KMS-11 (cell line): Measurements from ENCODE around the gene LRATD1.

Experiments
- H2AFZ ChIP-seq: fragments of 200-600 bp; sonication (generic); 2 replicates; pipeline ENCODE4 v1.6.1; 2016; ENCODE audit warnings: antibody characterized with exemption, mixed run types, low read depth
- H3K27ac ChIP-seq: fragments of 200-600 bp; sonication (generic); 2 replicates; pipeline ENCODE4 v1.6.1; 2016; ENCODE audit warnings: mild to moderate bottlenecking, mixed run types
- H3K27me3 ChIP-seq: fragments of 200-600 bp; sonication (generic); 2 replicates; pipeline ENCODE4 v1.6.1; 2017; ENCODE audit warnings: mild to moderate bottlenecking, low read depth, mixed run types, moderate library complexity; ENCODE audit not compliant: insufficient read depth
- H3K36me3 ChIP-seq: fragments of 200-600 bp; sonication (generic); 2 replicates; pipeline ENCODE4 v1.6.1; 2017; ENCODE audit warnings: mild to moderate bottlenecking, mixed run types; ENCODE audit not compliant: insufficient read depth
- H3K4me1 ChIP-seq: fragments of 200-600 bp; sonication (generic); 2 replicates; pipeline ENCODE4 v1.6.1; 2016; ENCODE audit warnings: mild to moderate bottlenecking, low read depth, mixed run types; ENCODE audit not compliant: poor library complexity, severe bottlenecking
- H3K4me2 ChIP-seq: fragments of 200-600 bp; sonication (generic); 2 replicates; pipeline ENCODE4 v1.7.0; 2016; ENCODE audit warnings: mild to moderate bottlenecking, mixed run types
- H3K4me3 ChIP-seq: fragments of 200-600 bp; sonication (generic); IDR thresholded peaks from 2 replicates; pipeline ENCODE4 v1.6.1; 2017; ENCODE audit warnings: low read depth, low read length, mixed read lengths; ENCODE audit not compliant: insufficient read depth
- H3K79me2 ChIP-seq: fragments of 200-600 bp; sonication (generic); 2 replicates; pipeline ENCODE4 v1.6.1; 2016; ENCODE audit warnings: low read depth, mixed run types; ENCODE audit not compliant: insufficient read depth
- H3K9ac ChIP-seq: fragments of 200-600 bp; sonication (generic); 2 replicates; pipeline ENCODE4 v1.6.1; 2016; ENCODE audit warnings: mild to moderate bottlenecking, mixed run types
- H4K20me1 ChIP-seq: fragments of 200-600 bp; sonication (generic); 2 replicates; pipeline ENCODE4 v1.6.1; 2016; ENCODE audit warnings: mild to moderate bottlenecking, mixed run types; ENCODE audit not compliant: insufficient read depth
- CTCF ChIP-seq: fragments of 200-600 bp; sonication (generic); conservative IDR thresholded peaks from 2 replicates; pipeline ENCODE4 v1.6.1; 2017; ENCODE audit warnings: low read depth, mild to moderate bottlenecking, antibody characterized with exemption, low read length, moderate library complexity, mixed read lengths

The LRATD1 gene

GRCh38 chr2:14633461-14634181 lies 1.1 kb downstream of the LRATD1 start:
- Histone ChIP-seq H3K27me3 (no peaks in the 10 kb centered on the region), H3K36me3 (no peaks in the 10 kb centered on the region), H3K27ac (no peak overlapping the region), H3K4me1 (peaks cover 11% of the 10 kb centered on the region), H3K9ac (no peak overlapping the region), H4K20me1 (no peaks in the 10 kb centered on the region), H3K4me3 (no peak overlapping the region), H3K79me2 (no peaks in the 10 kb centered on the region), H3K4me2 (peak overlapping the region; percentile 92; the same call in 1 of the 2 replicates), H2AFZ (no peak overlapping the region)
- no peak for TF ChIP-seq CTCF

DNA sequence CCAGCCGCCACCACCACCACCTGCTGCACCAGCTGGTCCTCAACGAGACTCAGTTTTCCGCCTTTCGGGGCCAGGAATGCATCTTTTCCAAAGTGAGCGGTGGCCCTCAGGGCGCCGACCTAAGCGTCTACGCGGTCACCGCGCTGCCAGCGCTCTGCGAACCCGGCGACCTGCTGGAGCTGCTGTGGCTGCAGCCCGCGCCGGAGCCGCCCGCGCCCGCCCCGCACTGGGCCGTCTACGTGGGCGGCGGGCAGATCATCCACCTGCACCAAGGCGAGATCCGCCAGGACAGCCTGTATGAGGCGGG lies 1.6 kb downstream of the LRATD1 start:
- Histone ChIP-seq H3K79me2 (no peaks in the 10 kb centered on the region), H3K27ac (no peak overlapping the region), H3K4me3 (no peak overlapping the region), H3K9ac (no peak overlapping the region), H3K27me3 (no peaks in the 10 kb centered on the region), H3K4me1 (peaks cover 7% of the 10 kb centered on the region), H3K4me2 (peak overlapping the region; percentile 25; the same call in 1 of the 2 replicates), H3K36me3 (no peaks in the 10 kb centered on the region), H2AFZ (peak overlapping the region; percentile 54; the same call in 1 of the 2 replicates), H4K20me1 (no peaks in the 10 kb centered on the region)
- TF ChIP-seq CTCF = no peak

- H3K4me3 ChIP-seq = no peak overlapping the region
- no peaks in the 10 kb centered on the region for H3K79me2 ChIP-seq
- H3K36me3 ChIP-seq = no peaks in the 10 kb centered on the region
- H3K4me1 ChIP-seq = peaks cover 7% of the 10 kb centered on the region
- H4K20me1 ChIP-seq = no peaks in the 10 kb centered on the region
- peak overlapping the region; percentile 54 for H2AFZ ChIP-seq
- H3K9ac ChIP-seq = peak overlapping the region; percentile 44; the same call in 1 of the 2 replicates
- peak; percentile 44 for TF ChIP-seq CTCF
- no peaks in the 10 kb centered on the region for H3K27me3 ChIP-seq
- no peak overlapping the region for H3K27ac ChIP-seq
- peak overlapping the region; percentile 25; the same call in 1 of the 2 replicates for H3K4me2 ChIP-seq
These were observed 2.2 kb downstream of the LRATD1 start for GRCh38 chr2:14634489-14635390.

GRCh38 chr2:14635391-14635871 lies 2.9 kb downstream of the LRATD1 start:
- Histone ChIP-seq H4K20me1 (no peaks in the 10 kb centered on the region), H3K27ac (no peak overlapping the region), H3K4me3 (no peak overlapping the region), H3K27me3 (no peaks in the 10 kb centered on the region), H3K36me3 (no peaks in the 10 kb centered on the region), H3K4me1 (peaks cover 7% of the 10 kb centered on the region), H3K4me2 (peak overlapping the region; percentile 25; the same call in 1 of the 2 replicates), H3K9ac (peak overlapping the region; percentile 44; the same call in 1 of the 2 replicates), H3K79me2 (no peaks in the 10 kb centered on the region), H2AFZ (peak overlapping the region; percentile 54; the same call in 1 of the 2 replicates)
- no peak for TF ChIP-seq CTCF
